Vagina (tissue), 2 donors: Measurements from ENCODE around the gene WDR7.

Experiments
- POLR2A ChIP-seq, 2 donors: fragments of 450-650 bp; IDR thresholded peaks; one replicate each; pipeline ENCODE4 v1.6.1; 2017; ENCODE audit warnings: antibody characterized with exemption in 2 of 2, mild to moderate bottlenecking in 2 of 2, moderate library complexity in 2 of 2
- POLR2AphosphoS5 ChIP-seq, 2 donors: sonication (generic); formaldehyde crosslinking; IDR thresholded peaks; one replicate each; pipeline ENCODE4 v1.9.0; 2017; ENCODE audit warnings: antibody characterized with exemption in 2 of 2, mild to moderate bottlenecking in 2 of 2, low read depth in 1 of 2; ENCODE audit not compliant: insufficient read depth in 1 of 2
- TF ChIP-seq, protein P1 (sequence below), 3 experiments: fragments of 450-650 bp in 2 of 3; fragments of 200-600 bp in 1 of 3; sonication (generic) in 1 of 3; IDR thresholded peaks; one replicate each; pipeline ENCODE4 v1.5.1; 2017 to 2019; ENCODE audit warnings: antibody characterized with exemption in 3 of 3, mild to moderate bottlenecking in 2 of 3, moderate library complexity in 2 of 3

GRCh38 chr18:57077786-57078552 is 426.8 kb downstream of the WDR7 start:
- TF ChIP-seq, protein P1, sequence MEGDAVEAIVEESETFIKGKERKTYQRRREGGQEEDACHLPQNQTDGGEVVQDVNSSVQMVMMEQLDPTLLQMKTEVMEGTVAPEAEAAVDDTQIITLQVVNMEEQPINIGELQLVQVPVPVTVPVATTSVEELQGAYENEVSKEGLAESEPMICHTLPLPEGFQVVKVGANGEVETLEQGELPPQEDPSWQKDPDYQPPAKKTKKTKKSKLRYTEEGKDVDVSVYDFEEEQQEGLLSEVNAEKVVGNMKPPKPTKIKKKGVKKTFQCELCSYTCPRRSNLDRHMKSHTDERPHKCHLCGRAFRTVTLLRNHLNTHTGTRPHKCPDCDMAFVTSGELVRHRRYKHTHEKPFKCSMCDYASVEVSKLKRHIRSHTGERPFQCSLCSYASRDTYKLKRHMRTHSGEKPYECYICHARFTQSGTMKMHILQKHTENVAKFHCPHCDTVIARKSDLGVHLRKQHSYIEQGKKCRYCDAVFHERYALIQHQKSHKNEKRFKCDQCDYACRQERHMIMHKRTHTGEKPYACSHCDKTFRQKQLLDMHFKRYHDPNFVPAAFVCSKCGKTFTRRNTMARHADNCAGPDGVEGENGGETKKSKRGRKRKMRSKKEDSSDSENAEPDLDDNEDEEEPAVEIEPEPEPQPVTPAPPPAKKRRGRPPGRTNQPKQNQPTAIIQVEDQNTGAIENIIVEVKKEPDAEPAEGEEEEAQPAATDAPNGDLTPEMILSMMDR (IDR thresholded peaks at IDR 0.05), result no peak
- TF ChIP-seq POLR2AphosphoS5 (IDR thresholded peaks at IDR 0.05; ENCODE audit: insufficient read depth in 1 of 2, low read depth in 1 of 2), result no peak
- no peak for TF ChIP-seq POLR2A (IDR thresholded peaks at IDR 0.05)
